Middle frontal gyrus (tissue), 1 donor: ENCODE measurements around the gene PNCK.

Experiments
- DNase-seq: peaks from one replicate; pipeline ENCODE4 v3.0.0-alpha.2; 2015; ENCODE audit warnings: low spot score; ENCODE audit errors: extremely low spot score

The PNCK gene

GRCh38 chrX:153662266-153662665, 11.3 kb downstream of the PNCK start:
- no peak for DNase-seq

- no peak for DNase-seq
These were observed 14.3 kb downstream of the PNCK start for GRCh38 chrX:153659268-153659667.

- no peak for DNase-seq
These were observed 16.5 kb downstream of the PNCK start for GRCh38 chrX:153657161-153657560.

- no peak for DNase-seq
These were observed 20.1 kb downstream of the PNCK start for GRCh38 chrX:153653556-153653955.

GRCh38 chrX:153651540-153652079, 22.0 kb downstream of the PNCK start:
- no peak for DNase-seq

- no peak for DNase-seq
These were observed 22.7 kb downstream of the PNCK start for GRCh38 chrX:153650959-153651358.

GRCh38 chrX:153649915-153650782, 23.5 kb downstream of the PNCK start:
- no peak for DNase-seq

GRCh38 chrX:153649178-153649914, 24.3 kb downstream of the PNCK start:
- no peak for DNase-seq

- no peak for DNase-seq
These were observed 25.0 kb downstream of the PNCK start for GRCh38 chrX:153648358-153649177.

- DNase-seq, result no peak
These were observed 25.9 kb downstream of the PNCK start for GRCh38 chrX:153647461-153648357.

GRCh38 chrX:153646620-153647373, 26.8 kb downstream of the PNCK start, which contains the start of gene DUSP9:
DUSP9 (plus strand) TSS chrX:153647203; CDS start chrX:153647954, 751 bp downstream.
- no peak for DNase-seq

GRCh38 chrX:153645921-153646488, 27.6 kb downstream of the PNCK start:
- DNase-seq, result no peak

- no peak for DNase-seq
These were observed 28.5 kb downstream of the PNCK start for GRCh38 chrX:153645151-153645550.

- no peak for DNase-seq
These were observed 29.1 kb downstream of the PNCK start for GRCh38 chrX:153644356-153645125.

GRCh38 chrX:153643431-153644351, 29.9 kb downstream of the PNCK start:
- no peak for DNase-seq

- DNase-seq, result no peak
These were observed 30.8 kb downstream of the PNCK start for GRCh38 chrX:153642655-153643430.
